ENCODE data around the gene IGSF8.

IGSF8 gene

DNA sequence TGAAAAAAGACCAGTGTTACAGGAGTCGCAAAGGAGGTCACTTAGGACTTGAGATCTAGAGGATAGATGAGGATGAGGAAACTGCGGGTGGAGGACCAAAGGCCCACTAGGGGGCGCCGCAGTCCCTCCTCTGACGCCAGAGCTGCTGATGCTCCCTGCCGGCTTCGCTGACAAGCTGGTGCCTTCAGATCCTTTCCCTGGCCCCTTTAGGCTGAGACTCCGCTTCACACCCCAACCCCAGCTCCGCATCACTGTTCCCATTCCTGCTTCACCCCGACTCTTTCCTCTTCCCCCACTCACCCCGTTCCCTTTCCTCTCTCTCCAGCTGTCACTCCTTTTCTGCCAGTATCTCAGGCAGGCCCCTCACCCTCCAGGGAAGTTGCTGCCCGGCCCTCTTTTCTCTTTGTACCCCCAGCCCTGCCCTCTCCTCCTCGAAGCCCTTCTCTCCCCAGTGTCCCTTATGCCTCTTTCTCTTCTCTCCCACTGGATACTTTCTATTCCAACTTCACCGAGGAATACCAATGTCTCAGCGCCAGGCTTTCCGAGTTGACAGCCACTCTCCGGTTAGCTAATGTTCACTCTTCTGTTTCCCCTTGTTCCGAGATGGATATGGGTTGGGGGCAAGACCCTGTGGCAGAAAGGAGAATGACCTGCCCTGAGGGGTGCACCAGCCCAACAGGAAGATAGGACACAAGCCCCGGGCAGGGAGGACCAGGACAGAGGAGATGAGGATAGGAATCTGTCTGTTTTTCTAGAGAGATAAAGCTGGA is 12.5 kb downstream of the IGSF8 start (continued):
- TF ChIP-seq ZNF629 (tag by site-specific recombination; IDR thresholded peaks at IDR 0.05) (peak; percentile 30; the same call in 1 of the 2 replicates), ZNF654 (tag by site-specific recombination; IDR thresholded peaks at IDR 0.05; ENCODE audit: low read depth) (peak; percentile 83)
- TF ChIP-seq, protein P1, sequence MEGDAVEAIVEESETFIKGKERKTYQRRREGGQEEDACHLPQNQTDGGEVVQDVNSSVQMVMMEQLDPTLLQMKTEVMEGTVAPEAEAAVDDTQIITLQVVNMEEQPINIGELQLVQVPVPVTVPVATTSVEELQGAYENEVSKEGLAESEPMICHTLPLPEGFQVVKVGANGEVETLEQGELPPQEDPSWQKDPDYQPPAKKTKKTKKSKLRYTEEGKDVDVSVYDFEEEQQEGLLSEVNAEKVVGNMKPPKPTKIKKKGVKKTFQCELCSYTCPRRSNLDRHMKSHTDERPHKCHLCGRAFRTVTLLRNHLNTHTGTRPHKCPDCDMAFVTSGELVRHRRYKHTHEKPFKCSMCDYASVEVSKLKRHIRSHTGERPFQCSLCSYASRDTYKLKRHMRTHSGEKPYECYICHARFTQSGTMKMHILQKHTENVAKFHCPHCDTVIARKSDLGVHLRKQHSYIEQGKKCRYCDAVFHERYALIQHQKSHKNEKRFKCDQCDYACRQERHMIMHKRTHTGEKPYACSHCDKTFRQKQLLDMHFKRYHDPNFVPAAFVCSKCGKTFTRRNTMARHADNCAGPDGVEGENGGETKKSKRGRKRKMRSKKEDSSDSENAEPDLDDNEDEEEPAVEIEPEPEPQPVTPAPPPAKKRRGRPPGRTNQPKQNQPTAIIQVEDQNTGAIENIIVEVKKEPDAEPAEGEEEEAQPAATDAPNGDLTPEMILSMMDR (tag by site-specific recombination; IDR thresholded peaks at IDR 0.05), result peak; percentile 82
- TF ChIP-seq, protein P2, sequence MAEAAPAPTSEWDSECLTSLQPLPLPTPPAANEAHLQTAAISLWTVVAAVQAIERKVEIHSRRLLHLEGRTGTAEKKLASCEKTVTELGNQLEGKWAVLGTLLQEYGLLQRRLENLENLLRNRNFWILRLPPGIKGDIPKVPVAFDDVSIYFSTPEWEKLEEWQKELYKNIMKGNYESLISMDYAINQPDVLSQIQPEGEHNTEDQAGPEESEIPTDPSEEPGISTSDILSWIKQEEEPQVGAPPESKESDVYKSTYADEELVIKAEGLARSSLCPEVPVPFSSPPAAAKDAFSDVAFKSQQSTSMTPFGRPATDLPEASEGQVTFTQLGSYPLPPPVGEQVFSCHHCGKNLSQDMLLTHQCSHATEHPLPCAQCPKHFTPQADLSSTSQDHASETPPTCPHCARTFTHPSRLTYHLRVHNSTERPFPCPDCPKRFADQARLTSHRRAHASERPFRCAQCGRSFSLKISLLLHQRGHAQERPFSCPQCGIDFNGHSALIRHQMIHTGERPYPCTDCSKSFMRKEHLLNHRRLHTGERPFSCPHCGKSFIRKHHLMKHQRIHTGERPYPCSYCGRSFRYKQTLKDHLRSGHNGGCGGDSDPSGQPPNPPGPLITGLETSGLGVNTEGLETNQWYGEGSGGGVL (tag by site-specific recombination; IDR thresholded peaks at IDR 0.05), result peak; percentile 40; the same call in 1 of the 2 replicates

DNA sequence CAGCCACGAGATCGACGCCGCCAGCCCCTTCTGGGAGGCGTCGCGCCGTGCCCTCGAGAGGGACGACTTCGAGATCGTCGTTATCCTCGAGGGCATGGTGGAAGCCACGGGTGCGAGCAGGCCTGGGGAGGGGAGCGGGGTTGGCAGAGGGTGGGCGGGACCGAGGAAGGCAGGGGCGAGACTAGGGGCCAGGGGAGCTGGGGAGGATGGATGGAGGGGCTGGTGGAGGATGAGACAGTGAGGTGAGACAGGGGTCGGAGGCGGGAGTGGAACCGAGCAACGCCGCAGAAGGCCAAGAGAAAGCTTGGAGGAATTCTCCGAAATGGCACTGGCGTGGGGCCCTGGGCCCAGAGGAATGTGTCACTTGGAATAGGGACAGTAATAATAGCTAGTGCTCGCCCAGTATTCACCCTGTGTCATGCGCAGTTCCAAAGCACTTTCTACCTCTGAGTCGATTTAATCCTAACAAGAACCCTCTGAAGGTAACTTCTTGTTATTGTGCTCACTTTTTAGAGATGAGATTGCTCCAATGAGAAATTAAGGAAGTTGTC is 13.6 kb downstream of the IGSF8 start:
- H3K4me3 ChIP-seq (ENCODE audit: low read depth, low read length), result no peak overlapping the region

DNA sequence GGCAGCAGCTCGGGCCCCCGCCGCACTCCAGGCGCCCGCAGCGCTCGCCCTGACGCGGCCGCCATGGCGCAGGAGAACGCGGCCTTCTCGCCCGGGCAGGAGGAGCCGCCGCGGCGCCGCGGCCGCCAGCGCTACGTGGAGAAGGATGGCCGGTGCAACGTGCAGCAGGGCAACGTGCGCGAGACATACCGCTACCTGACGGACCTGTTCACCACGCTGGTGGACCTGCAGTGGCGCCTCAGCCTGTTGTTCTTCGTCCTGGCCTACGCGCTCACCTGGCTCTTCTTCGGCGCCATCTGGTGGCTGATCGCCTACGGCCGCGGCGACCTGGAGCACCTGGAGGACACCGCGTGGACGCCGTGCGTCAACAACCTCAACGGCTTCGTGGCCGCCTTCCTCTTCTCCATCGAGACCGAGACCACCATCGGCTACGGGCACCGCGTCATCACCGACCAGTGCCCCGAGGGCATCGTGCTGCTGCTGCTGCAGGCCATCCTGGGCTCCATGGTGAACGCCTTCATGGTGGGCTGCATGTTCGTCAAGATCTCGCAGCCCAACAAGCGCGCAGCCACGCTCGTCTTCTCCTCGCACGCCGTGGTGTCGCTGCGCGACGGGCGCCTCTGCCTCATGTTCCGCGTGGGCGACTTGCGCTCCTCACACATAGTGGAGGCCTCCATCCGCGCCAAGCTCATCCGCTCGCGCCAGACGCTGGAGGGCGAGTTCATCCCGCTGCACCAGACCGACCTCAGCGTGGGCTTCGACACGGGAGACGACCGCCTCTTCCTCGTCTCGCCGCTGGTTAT is 14.2 kb downstream of the IGSF8 start:
- ChIA-PET POLR2A (no interaction called here), CTCF (interaction anchor here (0.6 to 16.5 kb wide), 25 partner anchors 9 to 303 kb away, joined by 3 to 541 read pairs (median 6); partner anchors contain the start of genes IGSF8, KCNJ10 and PIGM)
- Histone ChIP-seq H3K9me3 (ENCODE audit: control insufficient read depth, insufficient read depth, low read depth, low read length) (no peaks in the 10 kb centered on the region), H3K27ac (ENCODE audit: extremely low read depth, low read depth, low read length) (no peak overlapping the region), H3K4me3 (ENCODE audit: low read depth, low read length) (no peak overlapping the region), H3K36me3 (ENCODE audit: control insufficient read depth in 2 of 2, insufficient read depth in 1 of 2, low read length in 2 of 2) (no peaks in the 10 kb centered on the region), H3K4me1 (ENCODE audit: control insufficient read depth, insufficient read depth, low read length) (no peaks in the 10 kb centered on the region)
- TF ChIP-seq ZNF660 (tag by site-specific recombination; IDR thresholded peaks at IDR 0.05) (no peak), ZFP3 (tag by site-specific recombination; IDR thresholded peaks at IDR 0.05; ENCODE audit: low read depth) (no peak), GLI4 (tag by site-specific recombination; IDR thresholded peaks at IDR 0.05) (no peak), ZNF658 (tag by site-specific recombination; IDR thresholded peaks at IDR 0.05) (no peak)
- TF ChIP-seq, protein P3, sequence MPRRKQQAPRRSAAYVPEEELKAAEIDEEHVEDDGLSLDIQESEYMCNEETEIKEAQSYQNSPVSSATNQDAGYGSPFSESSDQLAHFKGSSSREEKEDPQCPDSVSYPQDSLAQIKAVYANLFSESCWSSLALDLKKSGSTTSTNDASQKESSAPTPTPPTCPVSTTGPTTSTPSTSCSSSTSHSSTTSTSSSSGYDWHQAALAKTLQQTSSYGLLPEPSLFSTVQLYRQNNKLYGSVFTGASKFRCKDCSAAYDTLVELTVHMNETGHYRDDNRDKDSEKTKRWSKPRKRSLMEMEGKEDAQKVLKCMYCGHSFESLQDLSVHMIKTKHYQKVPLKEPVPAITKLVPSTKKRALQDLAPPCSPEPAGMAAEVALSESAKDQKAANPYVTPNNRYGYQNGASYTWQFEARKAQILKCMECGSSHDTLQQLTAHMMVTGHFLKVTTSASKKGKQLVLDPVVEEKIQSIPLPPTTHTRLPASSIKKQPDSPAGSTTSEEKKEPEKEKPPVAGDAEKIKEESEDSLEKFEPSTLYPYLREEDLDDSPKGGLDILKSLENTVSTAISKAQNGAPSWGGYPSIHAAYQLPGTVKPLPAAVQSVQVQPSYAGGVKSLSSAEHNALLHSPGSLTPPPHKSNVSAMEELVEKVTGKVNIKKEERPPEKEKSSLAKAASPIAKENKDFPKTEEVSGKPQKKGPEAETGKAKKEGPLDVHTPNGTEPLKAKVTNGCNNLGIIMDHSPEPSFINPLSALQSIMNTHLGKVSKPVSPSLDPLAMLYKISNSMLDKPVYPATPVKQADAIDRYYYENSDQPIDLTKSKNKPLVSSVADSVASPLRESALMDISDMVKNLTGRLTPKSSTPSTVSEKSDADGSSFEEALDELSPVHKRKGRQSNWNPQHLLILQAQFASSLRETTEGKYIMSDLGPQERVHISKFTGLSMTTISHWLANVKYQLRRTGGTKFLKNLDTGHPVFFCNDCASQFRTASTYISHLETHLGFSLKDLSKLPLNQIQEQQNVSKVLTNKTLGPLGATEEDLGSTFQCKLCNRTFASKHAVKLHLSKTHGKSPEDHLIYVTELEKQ (tag by site-specific recombination; IDR thresholded peaks at IDR 0.05; ENCODE audit: borderline replicate concordance), result no peak
- TF ChIP-seq, protein P4, sequence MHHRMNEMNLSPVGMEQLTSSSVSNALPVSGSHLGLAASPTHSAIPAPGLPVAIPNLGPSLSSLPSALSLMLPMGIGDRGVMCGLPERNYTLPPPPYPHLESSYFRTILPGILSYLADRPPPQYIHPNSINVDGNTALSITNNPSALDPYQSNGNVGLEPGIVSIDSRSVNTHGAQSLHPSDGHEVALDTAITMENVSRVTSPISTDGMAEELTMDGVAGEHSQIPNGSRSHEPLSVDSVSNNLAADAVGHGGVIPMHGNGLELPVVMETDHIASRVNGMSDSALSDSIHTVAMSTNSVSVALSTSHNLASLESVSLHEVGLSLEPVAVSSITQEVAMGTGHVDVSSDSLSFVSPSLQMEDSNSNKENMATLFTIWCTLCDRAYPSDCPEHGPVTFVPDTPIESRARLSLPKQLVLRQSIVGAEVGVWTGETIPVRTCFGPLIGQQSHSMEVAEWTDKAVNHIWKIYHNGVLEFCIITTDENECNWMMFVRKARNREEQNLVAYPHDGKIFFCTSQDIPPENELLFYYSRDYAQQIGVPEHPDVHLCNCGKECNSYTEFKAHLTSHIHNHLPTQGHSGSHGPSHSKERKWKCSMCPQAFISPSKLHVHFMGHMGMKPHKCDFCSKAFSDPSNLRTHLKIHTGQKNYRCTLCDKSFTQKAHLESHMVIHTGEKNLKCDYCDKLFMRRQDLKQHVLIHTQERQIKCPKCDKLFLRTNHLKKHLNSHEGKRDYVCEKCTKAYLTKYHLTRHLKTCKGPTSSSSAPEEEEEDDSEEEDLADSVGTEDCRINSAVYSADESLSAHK (tag by site-specific recombination; IDR thresholded peaks at IDR 0.05), result no peak

More for the DNA sequence above, 13.6 kb downstream of the IGSF8 start:
- Histone ChIP-seq H3K36me3 (ENCODE audit: control insufficient read depth in 2 of 2, insufficient read depth in 1 of 2, low read length in 2 of 2) (no peaks in the 10 kb centered on the region), H3K4me1 (ENCODE audit: control insufficient read depth, insufficient read depth, low read length) (no peaks in the 10 kb centered on the region), H3K9me3 (ENCODE audit: control insufficient read depth, insufficient read depth, low read depth, low read length) (no peaks in the 10 kb centered on the region), H3K27ac (ENCODE audit: extremely low read depth, low read depth, low read length) (no peak overlapping the region)
- TF ChIP-seq ZNF776 (tag by site-specific recombination; IDR thresholded peaks at IDR 0.05; ENCODE audit: borderline replicate concordance) (no peak), ZNF112 (tag by site-specific recombination; IDR thresholded peaks at IDR 0.05) (no peak), ZNF664 (tag by site-specific recombination; IDR thresholded peaks at IDR 0.05) (no peak), KLF10 (tag by site-specific recombination; IDR thresholded peaks at IDR 0.05) (no peak), ZNF600 (tag by site-specific recombination; IDR thresholded peaks at IDR 0.05) (no peak), ZNF596 (tag by site-specific recombination; IDR thresholded peaks at IDR 0.05) (no peak), ZIC2 (tag by site-specific recombination; IDR thresholded peaks at IDR 0.05) (no peak), KLF1 (tag by site-specific recombination; IDR thresholded peaks at IDR 0.05) (no peak)
- TF ChIP-seq, protein P5, sequence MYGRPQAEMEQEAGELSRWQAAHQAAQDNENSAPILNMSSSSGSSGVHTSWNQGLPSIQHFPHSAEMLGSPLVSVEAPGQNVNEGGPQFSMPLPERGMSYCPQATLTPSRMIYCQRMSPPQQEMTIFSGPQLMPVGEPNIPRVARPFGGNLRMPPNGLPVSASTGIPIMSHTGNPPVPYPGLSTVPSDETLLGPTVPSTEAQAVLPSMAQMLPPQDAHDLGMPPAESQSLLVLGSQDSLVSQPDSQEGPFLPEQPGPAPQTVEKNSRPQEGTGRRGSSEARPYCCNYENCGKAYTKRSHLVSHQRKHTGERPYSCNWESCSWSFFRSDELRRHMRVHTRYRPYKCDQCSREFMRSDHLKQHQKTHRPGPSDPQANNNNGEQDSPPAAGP (tag by site-specific recombination; IDR thresholded peaks at IDR 0.05), result no peak
- TF ChIP-seq, protein P6, sequence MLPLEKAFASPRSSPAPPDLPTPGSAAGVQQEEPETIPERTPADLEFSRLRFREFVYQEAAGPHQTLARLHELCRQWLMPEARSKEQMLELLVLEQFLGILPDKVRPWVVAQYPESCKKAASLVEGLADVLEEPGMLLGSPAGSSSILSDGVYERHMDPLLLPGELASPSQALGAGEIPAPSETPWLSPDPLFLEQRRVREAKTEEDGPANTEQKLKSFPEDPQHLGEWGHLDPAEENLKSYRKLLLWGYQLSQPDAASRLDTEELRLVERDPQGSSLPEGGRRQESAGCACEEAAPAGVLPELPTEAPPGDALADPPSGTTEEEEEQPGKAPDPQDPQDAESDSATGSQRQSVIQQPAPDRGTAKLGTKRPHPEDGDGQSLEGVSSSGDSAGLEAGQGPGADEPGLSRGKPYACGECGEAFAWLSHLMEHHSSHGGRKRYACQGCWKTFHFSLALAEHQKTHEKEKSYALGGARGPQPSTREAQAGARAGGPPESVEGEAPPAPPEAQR (tag by site-specific recombination; IDR thresholded peaks at IDR 0.05), result no peak
- ChIA-PET POLR2A (interaction anchor here (0.5 to 3.0 kb wide), 2 partner anchors 14 to 323 kb away, joined by 3 to 11 read pairs; partner anchors contain the start of gene IGSF8), CTCF (interaction anchor here (0.6 to 16.5 kb wide), 44 partner anchors 9 to 835 kb away, joined by 3 to 541 read pairs (median 5); partner anchors contain the start of genes IGSF8, IGSF9, KCNJ10 and PIGM)
